Stimulated activated CD4-positive, alpha-beta T cell treated with anti-CD3 and anti-CD28 coated beads, Interleukin-12 subunit alpha, Interleukin-12 subunit beta, amount 100 ng/mL, for 48 hours (primary cell): Measurements from ENCODE around the gene ZBTB42.
"Not testable (repeated sequence)": the region's sequence is repeated elsewhere in the genome, so short reads cannot be mapped to it uniquely, and the experiment has no call there.

Experiments
- DNase-seq, 3 donors: peaks; one replicate each; pipeline ENCODE4 v3.0.0-alpha.2; 2020; ENCODE audit warnings: low read depth in 2 of 3, low spot score in 1 of 3

The ZBTB42 gene

GRCh38 chr14:104836171-104836935 is 35.5 kb downstream of the ZBTB42 start:
- not testable (repeated sequence) for DNase-seq

GRCh38 chr14:104841730-104842129 is 40.8 kb downstream of the ZBTB42 start:
- no peak for DNase-seq

GRCh38 chr14:104843006-104843405 is 42.1 kb downstream of the ZBTB42 start:
- DNase-seq: no peak

GRCh38 chr14:104843442-104844305 is 42.8 kb downstream of the ZBTB42 start:
- DNase-seq: no peak

GRCh38 chr14:104844306-104845032 is 43.6 kb downstream of the ZBTB42 start:
- no peak for DNase-seq

- no peak for DNase-seq
Measured at GRCh38 chr14:104845033-104845666, 44.2 kb downstream of the ZBTB42 start.

GRCh38 chr14:104845834-104846441 is 45.0 kb downstream of the ZBTB42 start:
- no peak for DNase-seq

- no peak for DNase-seq
Measured at GRCh38 chr14:104852280-104852663, 51.4 kb downstream of the ZBTB42 start.
